WI38 (cell line): ENCODE data around the gene C1orf116.

Experiments used
- H3K4me3 ChIP-seq: 2 replicates; pipeline ENCODE4 v1.5.1; 2011; ENCODE audit warnings: low read depth, mild to moderate bottlenecking, control low read depth, low read length
- CTCF ChIP-seq: IDR thresholded peaks from 2 replicates; pipeline ENCODE4 v1.5.1; 2012; ENCODE audit warnings: low read depth, mild to moderate bottlenecking, control low read depth, low read length

C1orf116 gene

GRCh38 chr1:207004931-207005830 lies 27.4 kb downstream of the C1orf116 start:
- peak; percentile 79 for TF ChIP-seq CTCF
- no peak overlapping the region for H3K4me3 ChIP-seq

DNA sequence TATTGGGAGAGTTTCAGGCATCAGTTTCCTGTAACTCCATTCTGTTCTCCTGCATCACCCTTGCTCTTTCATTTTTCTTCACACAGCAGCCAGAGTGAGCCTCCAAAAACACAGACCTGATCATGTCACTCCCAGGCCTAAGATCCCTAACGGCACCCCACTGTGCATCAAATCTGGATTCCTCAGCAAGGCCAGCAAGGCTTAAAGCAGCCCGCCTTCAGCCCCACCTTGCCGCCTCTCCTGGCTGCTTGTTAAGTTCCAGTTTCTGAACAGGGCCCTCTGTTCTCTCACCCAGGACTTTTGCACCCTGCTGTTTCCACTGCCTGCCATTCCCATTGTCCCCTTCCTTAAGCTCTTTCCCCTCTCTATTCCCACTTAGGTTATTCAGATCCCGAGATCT lies 29.3 kb downstream of the C1orf116 start:
- H3K4me3 ChIP-seq, result no peak overlapping the region

GRCh38 chr1:207002724-207003146 lies 29.8 kb downstream of the C1orf116 start:
- no peak overlapping the region for H3K4me3 ChIP-seq
- no peak for TF ChIP-seq CTCF

More for the DNA sequence above, 29.3 kb downstream of the C1orf116 start:
- TF ChIP-seq CTCF, result no peak

GRCh38 chr1:207001492-207002245 lies 30.9 kb downstream of the C1orf116 start:
- H3K4me3 ChIP-seq, result no peak overlapping the region
- no peak for TF ChIP-seq CTCF

- no peak for TF ChIP-seq CTCF
- no peak overlapping the region for H3K4me3 ChIP-seq
Observed at GRCh38 chr1:207000651-207001291, 31.8 kb downstream of the C1orf116 start.

GRCh38 chr1:206998816-206999215 lies 33.7 kb downstream of the C1orf116 start:
- TF ChIP-seq CTCF, result no peak
- no peak overlapping the region for H3K4me3 ChIP-seq
